OCI-LY3 (cell line): ENCODE results near the gene PCDHGA7.

Experiments
- H2AFZ ChIP-seq: fragments of 200-600, 300-600 bp; shearing (Covaris generic); 2 replicates; pipeline ENCODE4 v1.6.0; 2014; ENCODE audit warnings: antibody characterized with exemption, low read depth, low read length
- H3K27ac ChIP-seq: fragments of 200-600, 300-600 bp; sonication (generic); 2 replicates; pipeline ENCODE4 v1.5.1; 2014; ENCODE audit warnings: mild to moderate bottlenecking, low read length, moderate library complexity, mixed read lengths
- H3K27me3 ChIP-seq: fragments of 200-600, 300-600 bp; sonication (generic); 2 replicates; pipeline ENCODE4 v1.6.1; 2014; ENCODE audit warnings: low read depth, low read length, mixed read lengths
- H3K36me3 ChIP-seq: fragments of 200-600, 300-600 bp; sonication (generic); replicated peaks from 2 replicates; pipeline ENCODE3; 2014; ENCODE audit warnings: low read depth, low read length, mixed read lengths
- H3K4me1 ChIP-seq: fragments of 300-600, 200-600 bp; sonication (generic); 2 replicates; pipeline ENCODE4 v1.6.1; 2014; ENCODE audit warnings: low read length, mixed read lengths
- H3K4me2 ChIP-seq: fragments of 200-600, 300-600 bp; sonication (generic); 2 replicates; pipeline ENCODE4 v1.6.1; 2014; ENCODE audit warnings: low read length, mixed read lengths
- H3K4me3 ChIP-seq: fragments of 300-600, 200-600 bp; sonication (generic); 2 replicates; pipeline ENCODE4 v1.5.1; 2014; ENCODE audit warnings: antibody characterized with exemption, mild to moderate bottlenecking, low read length, moderate library complexity
- H3K79me2 ChIP-seq: fragments of 300-600, 200-600 bp; shearing (Covaris generic); 2 replicates; pipeline ENCODE4 v1.6.1; 2014; ENCODE audit warnings: mild to moderate bottlenecking, low read length, mixed read lengths
- H3K9ac ChIP-seq: fragments of 300-600, 200-600 bp; shearing (Covaris generic); 2 replicates; pipeline ENCODE4 v1.6.0; 2014; ENCODE audit warnings: mild to moderate bottlenecking, low read length, moderate library complexity
- H3K9me3 ChIP-seq: fragments of 200-600, 300-600 bp; shearing (Covaris generic); 2 replicates; pipeline ENCODE4 v1.6.1; 2014; ENCODE audit warnings: low read length, mixed read lengths; ENCODE audit not compliant: insufficient read depth
- H4K20me1 ChIP-seq: fragments of 200-600, 300-600 bp; sonication (generic); 2 replicates; pipeline ENCODE4 v1.6.1; 2016; ENCODE audit warnings: low read length, mixed read lengths; ENCODE audit not compliant: insufficient read depth
- CTCF ChIP-seq: fragments of 200-600, 300-600 bp; sonication (generic); IDR thresholded peaks from 2 replicates; pipeline ENCODE4 v1.5.1; 2014; ENCODE audit warnings: antibody characterized with exemption, low read length, low read depth
- EZH2phosphoT487 ChIP-seq: fragments of 200-600 bp; shearing (Covaris generic); IDR thresholded peaks from 2 replicates; pipeline ENCODE4 v1.6.1; 2018; ENCODE audit warnings: antibody characterized with exemption, mixed run types, low read depth

PCDHGA7 gene

GRCh38 chr5:141356133-141356532, 26.4 kb upstream of the PCDHGA7 start:
- H2AFZ ChIP-seq = no peak overlapping the region
- no peak overlapping the region for H3K9ac ChIP-seq
- no peak overlapping the region for H3K27ac ChIP-seq
- H3K4me2 ChIP-seq = no peak overlapping the region
- H4K20me1 ChIP-seq = no peaks in the 10 kb centered on the region
- no peaks in the 10 kb centered on the region for H3K36me3 ChIP-seq
- H3K4me1 ChIP-seq = 0 out of 2 replicates have a peak, but pooled peaks cover 3% of the 10 kb centered on the region
- no peaks in the 10 kb centered on the region for H3K27me3 ChIP-seq
- TF ChIP-seq EZH2phosphoT487 (no peak), CTCF (no peak)
- no peaks in the 10 kb centered on the region for H3K79me2 ChIP-seq
- no peaks in the 10 kb centered on the region for H3K9me3 ChIP-seq
- no peak overlapping the region for H3K4me3 ChIP-seq

DNA sequence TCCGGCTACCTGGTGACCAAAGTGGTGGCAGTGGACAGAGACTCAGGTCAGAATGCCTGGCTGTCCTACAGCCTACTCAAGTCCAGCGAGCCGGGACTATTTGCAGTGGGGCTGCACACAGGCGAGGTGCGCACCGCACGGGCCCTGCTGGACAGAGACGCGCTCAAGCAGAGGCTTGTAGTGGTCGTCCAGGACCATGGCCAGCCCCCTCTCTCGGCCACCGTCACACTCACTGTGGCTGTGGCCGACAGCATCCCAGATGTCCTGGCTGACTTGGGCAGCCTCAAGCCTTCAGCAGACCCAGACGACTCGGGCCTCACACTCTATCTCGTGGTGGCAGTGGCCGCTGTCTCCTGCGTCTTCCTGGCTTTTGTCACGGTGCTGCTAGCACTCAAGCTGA, 25.6 kb upstream of the PCDHGA7 start:
- no peak overlapping the region for H3K9ac ChIP-seq
- no peaks in the 10 kb centered on the region for H3K79me2 ChIP-seq
- H3K4me1 ChIP-seq = 0 out of 2 replicates have a peak, but pooled peaks cover 3% of the 10 kb centered on the region
- H3K4me2 ChIP-seq = no peak overlapping the region
- no peaks in the 10 kb centered on the region for H4K20me1 ChIP-seq
- H2AFZ ChIP-seq = no peak overlapping the region
- H3K27me3 ChIP-seq = no peaks in the 10 kb centered on the region
- no peak overlapping the region for H3K4me3 ChIP-seq
- no peaks in the 10 kb centered on the region for H3K9me3 ChIP-seq
- no peaks in the 10 kb centered on the region for H3K36me3 ChIP-seq
- no peak for TF ChIP-seq EZH2phosphoT487
- TF ChIP-seq CTCF = no peak
- no peak overlapping the region for H3K27ac ChIP-seq

DNA sequence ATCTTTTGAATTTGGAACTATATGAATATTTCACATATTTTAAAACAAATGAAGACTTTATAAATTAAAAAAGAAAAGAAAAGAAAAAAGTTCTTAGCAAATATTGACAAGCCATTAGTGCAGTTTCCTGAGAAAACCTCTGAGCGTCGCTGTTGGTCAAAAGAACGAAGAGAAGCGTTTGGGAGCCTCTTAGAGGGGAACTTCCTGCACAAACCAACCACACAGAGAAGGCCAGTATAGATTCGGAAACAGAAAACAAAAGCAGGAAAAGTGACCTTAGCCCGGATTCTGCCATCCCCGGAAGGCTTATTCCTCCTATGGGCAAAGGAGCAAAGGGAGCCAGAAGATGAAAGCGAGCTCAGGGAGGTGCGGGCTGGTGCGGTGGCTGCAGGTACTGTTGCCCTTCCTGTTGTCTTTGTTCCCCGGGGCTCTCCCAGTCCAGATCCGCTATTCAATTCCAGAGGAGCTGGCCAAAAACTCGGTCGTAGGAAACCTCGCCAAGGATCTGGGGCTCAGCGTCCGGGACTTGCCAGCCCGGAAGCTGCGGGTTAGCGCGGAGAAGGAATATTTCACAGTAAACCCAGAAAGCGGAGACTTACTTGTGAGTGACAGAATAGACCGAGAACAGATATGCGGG, 22.6 kb upstream of the PCDHGA7 start, which contains the start of gene PCDHGB2:
Gene PCDHGB2 (plus strand): TSS at position 205 of the 637 bp plus-strand sequence. CDS start 142 bp downstream, at position 347.
- TF ChIP-seq CTCF = peak; percentile 53
- TF ChIP-seq EZH2phosphoT487 = no peak
- Histone ChIP-seq H4K20me1 (no peaks in the 10 kb centered on the region), H2AFZ (peak within 1 kb of the TSS; percentile 84), H3K27me3 (no peaks in the 10 kb centered on the region), H3K4me2 (peak within 1 kb of the TSS; percentile 71), H3K4me1 (no peaks in the 10 kb centered on the region), H3K36me3 (no peaks in the 10 kb centered on the region), H3K9me3 (no peaks in the 10 kb centered on the region), H3K9ac (peak within 1 kb of the TSS; percentile 47; the same call in 1 of the 2 replicates), H3K79me2 (no peaks in the 10 kb centered on the region), H3K4me3 (peak within 1 kb of the TSS; percentile 74), H3K27ac (no peak within 1 kb of the TSS)

GRCh38 chr5:141360685-141361084, 21.9 kb upstream of the PCDHGA7 start:
- Histone ChIP-seq H3K4me1 (no peaks in the 10 kb centered on the region), H3K9me3 (no peaks in the 10 kb centered on the region), H3K27me3 (no peaks in the 10 kb centered on the region), H4K20me1 (no peaks in the 10 kb centered on the region), H3K4me3 (no peak overlapping the region), H3K36me3 (no peaks in the 10 kb centered on the region), H3K9ac (no peak overlapping the region), H2AFZ (no peak overlapping the region; the same call in 1 of the 2 replicates), H3K27ac (no peak overlapping the region), H3K4me2 (no peak overlapping the region), H3K79me2 (no peaks in the 10 kb centered on the region)
- TF ChIP-seq EZH2phosphoT487 = no peak
- TF ChIP-seq CTCF = no peak
